ENCODE results near the gene PHLDA2. TPM values are rescaled to one million over a fixed set of nuclear protein-coding genes. Genes with fewer than 3 reads are reported as not detected.
"Not testable (repeated sequence)": the region's sequence is repeated elsewhere in the genome, so short reads cannot be mapped to it uniquely, and the experiment has no call there.

Gene PHLDA2
- total and polyA plus RNA-seq, 2 experiments from 2014 or later: 11.7 to 66.0 TPM

DNA sequence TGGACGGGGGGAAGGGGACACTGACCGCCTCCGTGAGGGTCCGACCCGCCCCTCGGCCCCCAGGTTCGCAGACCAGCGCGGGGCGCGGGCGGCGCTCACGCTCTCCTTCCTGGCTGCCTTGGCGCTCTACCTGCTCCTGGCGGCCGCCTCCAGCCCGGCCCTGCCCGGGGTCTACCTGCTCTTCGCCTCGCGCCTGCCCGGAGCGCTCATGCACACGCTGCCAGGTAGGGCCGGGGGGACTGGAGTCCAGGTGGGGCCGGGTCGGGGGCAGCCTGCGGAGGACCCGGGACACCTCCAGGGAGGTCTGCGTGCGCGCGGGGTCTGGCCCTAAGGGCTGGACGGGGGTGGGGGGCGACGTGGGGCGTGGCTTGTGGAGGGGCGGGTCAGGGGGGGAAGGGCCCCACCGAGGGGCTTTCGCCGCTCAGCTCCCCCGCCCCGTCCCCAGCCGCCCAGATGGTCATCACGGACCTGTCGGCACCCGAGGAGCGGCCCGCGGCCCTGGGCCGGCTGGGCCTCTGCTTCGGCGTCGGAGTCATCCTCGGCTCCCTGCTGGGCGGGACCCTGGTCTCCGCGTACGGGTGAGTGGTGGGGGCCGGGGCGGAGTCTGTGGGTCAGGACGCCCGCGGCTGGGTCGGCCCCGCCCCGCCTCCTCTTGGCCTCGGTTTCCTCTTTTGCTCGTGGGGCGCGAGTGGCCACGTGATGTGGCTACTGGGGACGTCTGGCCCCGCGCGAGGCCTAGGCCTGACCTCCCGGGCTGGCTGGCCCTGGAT is 19.9 kb downstream of the PHLDA2 start:
- DNase-seq: peak; percentile 52
- no peak overlapping the region for H3K4me2 ChIP-seq (ENCODE audit: unreplicated experiment)
- no peaks in the 10 kb centered on the region for H3K27me3 ChIP-seq (replicated peaks; ENCODE audit: insufficient read depth)
- H3K9ac ChIP-seq: no peak overlapping the region
- H3K27ac ChIP-seq: no peak overlapping the region
- H2AFZ ChIP-seq: no peak overlapping the region
- in situ Hi-C loops (cut with MboI): no loop called here
- H3K9me2 ChIP-seq (ENCODE audit: insufficient read depth): no peaks in the 10 kb centered on the region
- H4K20me1 ChIP-seq (ENCODE audit: insufficient read depth): no peaks in the 10 kb centered on the region
- no peaks in the 10 kb centered on the region for H3K79me2 ChIP-seq (ENCODE audit: insufficient read depth)
- WGBS, 2 experiments (ENCODE audit: low coverage in 1 of 2, low lambda C conversion rate in 2 of 2, missing lambda C conversion rate in 2 of 2): 19 to 26% methylated on average over 42 to 46 of the region's 78 CpGs
- no peak overlapping the region for H3K4me3 ChIP-seq
- no peak for TF ChIP-seq EZH2phosphoT487 (IDR thresholded peaks at IDR 0.05; ENCODE audit: insufficient read depth, low read depth)
- no peak for TF ChIP-seq EZH2 (IDR thresholded peaks at IDR 0.05; ENCODE audit: insufficient read depth, poor library complexity, severe bottlenecking)
- H3K36me3 ChIP-seq (ENCODE audit: low read depth): no peaks in the 10 kb centered on the region
- no peaks in the 10 kb centered on the region for H3F3A ChIP-seq (ENCODE audit: insufficient read depth)
- no peaks in the 10 kb centered on the region for H3K9me3 ChIP-seq (ENCODE audit: low read depth)
- H3K4me1 ChIP-seq (ENCODE audit: insufficient read depth): peaks cover 13% of the 10 kb centered on the region

DNA sequence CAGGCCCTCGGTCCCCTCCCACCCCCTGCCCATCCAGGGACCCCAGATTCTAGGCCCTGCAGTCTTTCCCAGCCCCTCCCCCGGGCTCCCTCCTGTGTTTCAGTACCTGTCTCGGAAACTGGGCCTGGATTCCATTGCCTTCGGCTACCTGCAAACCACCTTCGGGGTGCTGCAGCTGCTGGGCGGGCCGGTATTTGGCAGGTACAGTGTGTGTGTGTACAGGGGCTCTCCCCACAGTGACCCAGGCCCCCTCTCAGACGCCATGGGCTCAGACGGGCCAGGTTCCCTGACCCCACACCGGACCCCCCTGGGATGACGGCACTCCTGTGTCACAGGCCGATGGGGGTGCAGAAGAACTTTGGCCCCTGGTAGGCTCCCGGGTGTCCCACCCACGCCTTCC is 21.1 kb downstream of the PHLDA2 start:
- no peak overlapping the region for H3K4me3 ChIP-seq
- H3K36me3 ChIP-seq (ENCODE audit: low read depth): no peaks in the 10 kb centered on the region
- H3K27me3 ChIP-seq (replicated peaks; ENCODE audit: insufficient read depth): no peaks in the 10 kb centered on the region
- peaks cover 9% of the 10 kb centered on the region for H3K4me1 ChIP-seq (ENCODE audit: insufficient read depth)
- no peaks in the 10 kb centered on the region for H4K20me1 ChIP-seq (ENCODE audit: insufficient read depth)
- no peaks in the 10 kb centered on the region for H3K9me3 ChIP-seq (ENCODE audit: low read depth)
- no peak overlapping the region for H3K9ac ChIP-seq
- no peaks in the 10 kb centered on the region for H3F3A ChIP-seq (ENCODE audit: insufficient read depth)
- no peaks in the 10 kb centered on the region for H3K79me2 ChIP-seq (ENCODE audit: insufficient read depth)
- DNase-seq: no peak
- in situ Hi-C loops (cut with MboI): no loop called here
- TF ChIP-seq EZH2phosphoT487 (IDR thresholded peaks at IDR 0.05; ENCODE audit: insufficient read depth, low read depth) (no peak), EZH2 (IDR thresholded peaks at IDR 0.05; ENCODE audit: insufficient read depth, poor library complexity, severe bottlenecking) (no peak)
- no peak overlapping the region for H3K4me2 ChIP-seq (ENCODE audit: unreplicated experiment)
- 92 to 93% methylated on average over 13 to 14 of the region's 14 CpGs for WGBS, 2 experiments (ENCODE audit: low coverage in 1 of 2, low lambda C conversion rate in 2 of 2, missing lambda C conversion rate in 2 of 2)
- H3K9me2 ChIP-seq (ENCODE audit: insufficient read depth): no peaks in the 10 kb centered on the region
- no peak overlapping the region for H3K27ac ChIP-seq
- H2AFZ ChIP-seq: no peak overlapping the region

DNA sequence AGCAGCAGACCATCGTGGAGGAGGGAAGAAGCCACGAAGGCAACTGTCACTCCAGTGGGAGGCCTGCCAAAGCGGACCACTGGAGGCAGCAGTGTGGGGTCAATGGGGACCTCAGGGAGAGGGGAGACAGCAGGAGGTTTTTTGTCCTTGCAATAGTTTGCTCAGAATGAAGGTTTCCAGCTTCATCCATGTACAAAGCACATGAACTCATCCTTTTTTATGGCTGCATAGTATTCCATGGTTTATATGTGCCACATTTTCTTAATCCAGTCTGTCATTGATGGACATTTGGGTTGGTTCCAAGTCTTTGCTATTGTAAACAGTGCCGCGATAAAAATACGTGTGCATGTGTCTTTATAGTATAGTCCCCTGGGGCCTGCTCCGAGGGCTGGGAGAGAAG is 23.9 kb downstream of the PHLDA2 start:
- H3K4me2 ChIP-seq (ENCODE audit: unreplicated experiment); in situ Hi-C loops (cut with MboI); H3K9me3 ChIP-seq (ENCODE audit: low read depth); H3K27ac ChIP-seq; H3K27me3 ChIP-seq (replicated peaks; ENCODE audit: insufficient read depth); H3K9ac ChIP-seq; H2AFZ ChIP-seq; H3K36me3 ChIP-seq (ENCODE audit: low read depth); DNase-seq; H4K20me1 ChIP-seq (ENCODE audit: insufficient read depth); H3K9me2 ChIP-seq (ENCODE audit: insufficient read depth); H3K79me2 ChIP-seq (ENCODE audit: insufficient read depth); H3K4me1 ChIP-seq (ENCODE audit: insufficient read depth); H3F3A ChIP-seq (ENCODE audit: insufficient read depth); H3K4me3 ChIP-seq: not testable (repeated sequence)
- WGBS, 2 experiments (ENCODE audit: low coverage in 1 of 2, low lambda C conversion rate in 2 of 2, missing lambda C conversion rate in 2 of 2): 93 to 97% methylated on average over 7 of the region's 7 CpGs

DNA sequence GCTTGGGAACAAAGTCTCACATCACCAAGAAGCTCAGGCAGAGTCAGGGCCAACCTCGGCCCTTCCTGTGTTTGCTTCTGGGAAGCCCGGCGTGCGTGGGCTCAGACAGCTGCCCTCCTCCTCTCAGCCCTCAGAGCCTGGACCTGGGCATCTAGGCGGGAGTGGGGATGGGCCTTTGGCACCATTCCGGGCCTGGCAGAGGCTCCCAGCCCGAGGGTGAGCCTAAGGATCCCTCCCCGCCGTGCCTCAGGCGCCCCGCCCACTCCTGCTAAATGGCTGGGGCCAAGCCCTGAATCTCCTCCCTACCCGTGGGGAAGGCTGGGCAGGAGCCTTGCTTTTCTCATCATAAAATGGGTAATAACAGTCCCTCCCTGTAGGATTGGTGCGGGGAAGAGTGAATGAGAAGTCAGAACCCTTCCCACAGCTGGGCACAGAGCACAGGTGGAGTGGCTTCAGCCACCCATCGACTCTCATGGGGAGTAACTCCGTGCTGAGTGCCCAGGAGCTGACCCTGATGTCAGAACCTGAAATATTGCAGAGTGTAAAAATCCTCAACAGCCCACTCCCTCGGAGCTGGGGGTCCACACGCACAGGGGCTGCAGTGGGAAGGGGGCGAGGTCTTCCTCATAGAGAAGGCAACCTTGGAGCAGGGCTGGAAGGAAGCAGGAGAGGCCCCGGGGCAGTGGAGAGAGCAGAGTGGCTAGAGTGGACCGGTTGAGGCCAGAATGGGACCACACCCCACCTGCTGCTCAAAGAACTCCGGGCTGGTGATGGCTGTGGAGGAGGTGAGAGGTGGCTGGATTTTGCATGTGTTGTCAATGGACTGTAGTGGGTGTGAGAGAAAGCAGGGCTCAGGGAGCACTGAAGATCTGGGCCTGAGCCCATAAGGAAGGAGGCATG is 24.8 kb downstream of the PHLDA2 start:
- no peak for TF ChIP-seq EZH2 (IDR thresholded peaks at IDR 0.05; ENCODE audit: insufficient read depth, poor library complexity, severe bottlenecking)
- no peak for TF ChIP-seq EZH2phosphoT487 (IDR thresholded peaks at IDR 0.05; ENCODE audit: insufficient read depth, low read depth)
- Histone ChIP-seq H3K4me1 (ENCODE audit: insufficient read depth) (no peaks in the 10 kb centered on the region), H3K4me2 (ENCODE audit: unreplicated experiment) (no peak overlapping the region), H3K9me3 (ENCODE audit: low read depth) (no peaks in the 10 kb centered on the region), H3K79me2 (ENCODE audit: insufficient read depth) (no peaks in the 10 kb centered on the region), H3K9me2 (ENCODE audit: insufficient read depth) (no peaks in the 10 kb centered on the region), H3K9ac (no peak overlapping the region), H3F3A (ENCODE audit: insufficient read depth) (no peaks in the 10 kb centered on the region), H3K36me3 (ENCODE audit: low read depth) (no peaks in the 10 kb centered on the region), H3K4me3 (no peak overlapping the region), H4K20me1 (ENCODE audit: insufficient read depth) (no peaks in the 10 kb centered on the region), H3K27me3 (replicated peaks; ENCODE audit: insufficient read depth) (no peaks in the 10 kb centered on the region), H2AFZ (no peak overlapping the region), H3K27ac (no peak overlapping the region)
- in situ Hi-C loops (cut with MboI): no loop called here
- DNase-seq: no peak
- 75% methylated on average over 19 to 21 of the region's 21 CpGs for WGBS, 2 experiments (ENCODE audit: low coverage in 1 of 2, low lambda C conversion rate in 2 of 2, missing lambda C conversion rate in 2 of 2)
